Subcutaneous abdominal adipose tissue (tissue), 5 donors: ENCODE results near the gene IGLL5.

Experiments
- H3K27ac ChIP-seq: one replicate; pipeline ENCODE4 v1.7.0; 2013; ENCODE audit warnings: low read depth, mild to moderate bottlenecking, inconsistent platforms, low read length, moderate library complexity
- H3K27me3 ChIP-seq, 5 donors: one replicate each; pipeline ENCODE4 v1.7.0; 2013; ENCODE audit warnings: low read length in 5 of 5, inconsistent platforms in 1 of 5; ENCODE audit not compliant: control insufficient read depth in 5 of 5, insufficient read depth in 4 of 5
- H3K36me3 ChIP-seq, 5 donors: one replicate each; pipeline ENCODE4 v1.7.0; 2013; ENCODE audit warnings: low read length in 5 of 5; ENCODE audit not compliant: control insufficient read depth in 5 of 5, insufficient read depth in 5 of 5
- H3K4me1 ChIP-seq, 5 donors: one replicate each; pipeline ENCODE4 v1.7.0; 2013; ENCODE audit warnings: low read length in 5 of 5, mild to moderate bottlenecking in 3 of 5, moderate library complexity in 1 of 5; ENCODE audit not compliant: control insufficient read depth in 5 of 5, insufficient read depth in 5 of 5
- H3K4me3 ChIP-seq, 5 donors: one replicate each; pipeline ENCODE4 v1.7.0; 2013; ENCODE audit warnings: low read length in 5 of 5, low read depth in 1 of 5
- H3K9ac ChIP-seq, 5 donors: one replicate each; pipeline ENCODE4 v1.7.0; 2013; ENCODE audit warnings: low read length in 5 of 5, mild to moderate bottlenecking in 4 of 5, moderate library complexity in 3 of 5
- H3K9me3 ChIP-seq, 5 donors: one replicate each; pipeline ENCODE4 v1.7.0; 2013; ENCODE audit warnings: low read length in 5 of 5; ENCODE audit not compliant: control insufficient read depth in 5 of 5
- donor health status: healthy.
- donor health status: healthy.
- donor health status: healthy.
- donor health status: healthy.
- donor health status: healthy.

The IGLL5 gene

DNA sequence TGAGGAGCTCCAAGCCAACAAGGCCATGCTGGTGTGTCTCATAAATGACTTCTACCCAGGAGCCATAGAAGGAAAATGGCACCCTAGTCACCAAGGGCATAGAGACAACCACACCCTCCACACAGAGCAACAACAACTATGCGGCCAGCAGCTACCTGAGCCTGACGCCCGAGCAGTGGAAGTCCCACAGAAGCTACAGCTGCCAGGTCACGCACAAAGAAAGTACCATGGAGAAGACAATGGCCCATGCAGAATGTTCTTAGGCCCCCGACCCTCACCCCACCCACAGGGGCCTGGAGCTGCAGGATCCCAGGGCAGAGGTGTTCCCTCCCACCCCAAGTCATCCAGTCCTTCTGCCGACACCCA lies 28.0 kb downstream of the IGLL5 start:
- no peak overlapping the region for H3K9ac ChIP-seq

DNA sequence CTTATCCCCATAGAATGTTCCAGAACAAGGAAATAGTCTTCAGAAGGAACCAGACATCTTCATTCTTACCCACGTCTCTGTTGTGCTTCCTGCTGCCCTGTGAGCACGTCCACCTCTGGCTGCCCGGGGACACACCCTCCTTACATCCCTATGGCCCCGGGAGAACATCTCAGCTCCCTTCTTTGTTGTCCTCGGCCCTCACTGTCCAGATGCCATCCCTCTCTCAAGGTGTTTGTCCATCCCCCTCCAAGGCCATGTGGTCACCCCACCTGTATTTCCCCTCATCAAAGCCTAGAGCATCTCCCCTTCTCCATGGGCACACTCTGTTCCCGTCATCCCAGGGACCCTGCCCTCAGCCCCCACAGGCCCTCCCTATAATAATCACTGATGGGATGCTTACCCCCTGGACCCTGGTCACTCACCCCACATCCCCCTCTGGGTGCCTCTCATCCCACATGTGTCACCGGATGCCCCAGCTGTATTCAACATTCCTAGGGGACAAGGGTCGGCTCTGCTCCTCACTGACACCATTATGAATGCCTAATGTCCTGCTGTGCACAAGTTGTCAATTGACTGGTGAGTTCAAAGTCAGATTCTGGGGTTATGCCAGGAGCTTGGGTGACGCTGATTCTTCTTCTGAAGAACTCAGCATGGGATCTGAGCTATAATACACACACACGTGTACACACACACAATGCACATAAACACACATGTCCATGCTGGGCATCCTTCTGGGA lies 28.8 kb downstream of the IGLL5 start:
- Histone ChIP-seq H3K27ac (no peak overlapping the region), H3K27me3 (peaks cover 3 to 15% (median 3%) of the 10 kb centered on the region in 5 donors), H3K9me3 (no peaks in the 10 kb centered on the region), H3K4me3 (no peak overlapping the region), H3K36me3 (no peaks in the 10 kb centered on the region), H3K4me1 (no peaks in the 10 kb centered on the region), H3K9ac (no peak overlapping the region)

More for the DNA sequence above, 28.0 kb downstream of the IGLL5 start:
- no peak overlapping the region for H3K4me3 ChIP-seq
- H3K9me3 ChIP-seq, result no peaks in the 10 kb centered on the region
- H3K27ac ChIP-seq, result no peak overlapping the region
- H3K27me3 ChIP-seq, result peaks cover 3 to 15% (median 3%) of the 10 kb centered on the region in 5 donors
- H3K36me3 ChIP-seq, result no peaks in the 10 kb centered on the region
- no peaks in the 10 kb centered on the region for H3K4me1 ChIP-seq

DNA sequence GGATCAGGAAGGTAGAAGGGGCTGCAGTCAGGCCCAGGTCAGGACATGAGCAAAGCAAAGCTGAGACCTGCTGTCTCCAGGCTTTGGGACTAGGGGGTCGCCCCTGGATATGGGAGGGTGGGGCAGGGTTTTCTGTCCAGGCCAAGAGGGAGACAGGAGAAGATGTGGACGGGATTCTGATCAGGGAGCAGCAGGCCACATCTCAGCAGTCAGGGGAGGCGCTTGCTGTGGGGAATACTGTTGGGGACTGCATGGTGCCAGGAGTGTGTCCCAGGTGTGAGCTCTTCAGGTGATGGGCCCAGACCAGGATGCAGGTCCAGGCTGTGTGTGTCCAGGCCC lies 29.3 kb downstream of the IGLL5 start:
- Histone ChIP-seq H3K9me3 (no peaks in the 10 kb centered on the region), H3K27ac (no peak overlapping the region), H3K27me3 (peaks cover 3 to 15% (median 3%) of the 10 kb centered on the region in 5 donors), H3K4me1 (no peaks in the 10 kb centered on the region), H3K9ac (no peak overlapping the region), H3K4me3 (no peak overlapping the region), H3K36me3 (no peaks in the 10 kb centered on the region)

DNA sequence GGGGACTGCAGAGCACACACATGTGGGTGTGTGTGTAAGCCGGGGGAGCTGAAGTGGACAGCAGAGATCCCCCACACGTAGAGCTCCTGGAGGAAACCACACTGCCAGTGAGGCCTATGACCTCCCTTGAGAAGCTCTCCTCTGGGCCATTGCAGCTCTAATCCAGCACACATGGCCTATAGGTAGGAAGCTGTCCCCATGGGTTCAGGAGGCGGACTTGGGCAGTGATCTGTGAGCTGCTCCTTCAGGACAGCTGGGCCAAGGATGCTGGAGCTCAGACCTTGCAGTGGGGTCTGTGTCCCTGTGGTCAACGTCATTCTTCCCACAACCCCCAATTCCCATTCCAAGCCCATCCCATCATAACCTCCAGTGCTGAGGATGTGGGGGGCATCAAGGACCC lies 29.8 kb downstream of the IGLL5 start:
- Histone ChIP-seq H3K4me3 (no peak overlapping the region), H3K27ac (no peak overlapping the region), H3K27me3 (peaks cover 3 to 15% (median 3%) of the 10 kb centered on the region in 5 donors), H3K36me3 (no peaks in the 10 kb centered on the region), H3K9ac (no peak overlapping the region), H3K4me1 (no peaks in the 10 kb centered on the region), H3K9me3 (no peaks in the 10 kb centered on the region)

DNA sequence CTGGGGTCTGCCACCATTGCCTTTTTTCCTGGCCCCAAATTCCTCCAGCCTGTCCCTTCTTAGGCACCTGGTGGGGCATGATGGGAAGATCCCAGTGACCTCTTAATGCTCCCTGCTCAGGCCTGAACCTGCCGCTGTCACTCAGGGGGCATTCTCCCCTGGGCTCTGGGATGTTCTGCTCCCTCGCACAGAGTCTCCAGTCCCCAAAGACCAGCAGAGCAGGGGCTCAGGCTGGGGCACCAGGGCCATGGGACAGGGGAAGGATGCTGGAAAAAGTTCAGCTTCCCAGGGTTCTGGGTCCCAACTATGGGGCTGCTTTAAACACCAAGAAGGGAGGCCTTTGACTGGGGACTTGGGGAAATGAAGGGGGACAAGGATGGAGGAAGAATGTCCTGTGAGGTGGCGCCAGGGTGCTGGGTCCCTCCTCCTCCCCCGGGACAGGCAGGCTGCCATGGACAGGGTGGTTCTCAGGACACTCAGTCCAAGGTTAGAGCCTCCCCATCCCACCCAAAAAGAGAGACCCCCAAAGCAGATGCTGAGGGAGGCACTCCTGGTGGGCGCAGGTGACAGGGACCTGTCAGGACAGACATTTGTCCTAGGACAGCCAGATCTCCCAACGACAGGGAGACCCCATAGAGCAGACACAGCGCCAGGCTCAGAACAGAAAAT lies 30.8 kb downstream of the IGLL5 start:
- Histone ChIP-seq H3K9ac (no peak overlapping the region), H3K4me1 (no peaks in the 10 kb centered on the region), H3K36me3 (no peaks in the 10 kb centered on the region), H3K4me3 (no peak overlapping the region), H3K9me3 (no peaks in the 10 kb centered on the region), H3K27ac (no peak overlapping the region), H3K27me3 (peaks cover 3 to 15% (median 3%) of the 10 kb centered on the region in 5 donors)

DNA sequence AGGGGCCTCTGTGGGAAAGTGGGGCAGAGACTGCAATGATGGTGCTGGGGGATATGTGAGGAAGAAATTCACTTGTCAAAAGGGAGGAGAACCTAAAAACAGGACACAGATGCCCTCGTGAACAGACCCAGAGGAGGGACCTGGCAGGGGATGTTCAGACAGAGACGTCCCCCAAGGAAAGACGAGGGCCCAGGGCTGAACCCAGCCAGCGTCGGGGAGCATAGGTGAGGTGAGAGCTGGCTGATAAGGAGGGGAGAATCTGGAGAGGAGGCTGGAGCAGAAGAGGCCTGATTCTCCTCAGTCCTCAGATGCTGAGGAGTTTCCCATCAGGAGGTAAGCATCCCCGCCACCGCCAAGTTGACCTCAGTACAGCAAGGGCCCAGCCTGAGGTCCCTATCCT lies 31.4 kb downstream of the IGLL5 start:
- H3K9ac ChIP-seq, result no peak overlapping the region
- H3K27ac ChIP-seq, result no peak overlapping the region
- peaks cover under 1 to 15% (median 3%) of the 10 kb centered on the region in 5 donors for H3K27me3 ChIP-seq
- no peaks in the 10 kb centered on the region for H3K9me3 ChIP-seq
- no peak overlapping the region for H3K4me3 ChIP-seq
- H3K4me1 ChIP-seq, result no peaks in the 10 kb centered on the region
- no peaks in the 10 kb centered on the region for H3K36me3 ChIP-seq

DNA sequence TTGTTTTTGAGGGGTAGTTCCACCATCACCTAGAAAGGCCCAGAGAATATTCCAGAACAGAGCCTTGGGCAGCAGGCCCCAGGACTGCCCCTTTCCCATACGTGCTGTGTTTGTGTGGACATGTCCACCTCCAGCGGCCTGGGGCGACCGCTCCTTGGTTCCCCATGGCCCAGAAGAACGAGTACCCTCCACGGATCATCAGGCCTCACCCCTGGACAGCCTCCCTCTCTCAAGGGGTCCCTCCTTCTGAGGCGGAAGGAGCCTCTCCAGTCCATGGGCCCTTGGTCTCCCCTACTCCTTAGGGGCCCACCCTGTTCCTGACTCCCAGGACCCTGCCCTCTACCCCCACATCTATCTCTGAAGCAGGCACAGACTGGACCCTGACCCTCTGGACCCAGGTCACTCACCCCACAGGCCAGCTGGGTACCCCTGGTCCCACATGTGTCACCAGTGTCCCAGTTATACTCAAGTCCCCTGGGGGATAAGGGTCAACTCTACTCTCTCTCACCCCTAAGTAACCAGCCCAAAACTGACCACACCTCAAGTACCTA lies 32.6 kb downstream of the IGLL5 start:
- no peak overlapping the region for H3K4me3 ChIP-seq
- H3K9me3 ChIP-seq, result no peaks in the 10 kb centered on the region
- H3K9ac ChIP-seq, result no peak overlapping the region
- H3K27ac ChIP-seq, result no peak overlapping the region
- H3K36me3 ChIP-seq, result no peaks in the 10 kb centered on the region
- H3K27me3 ChIP-seq, result peaks cover 0 to 9% (median 3%) of the 10 kb centered on the region in 5 donors
- H3K4me1 ChIP-seq, result no peaks in the 10 kb centered on the region

DNA sequence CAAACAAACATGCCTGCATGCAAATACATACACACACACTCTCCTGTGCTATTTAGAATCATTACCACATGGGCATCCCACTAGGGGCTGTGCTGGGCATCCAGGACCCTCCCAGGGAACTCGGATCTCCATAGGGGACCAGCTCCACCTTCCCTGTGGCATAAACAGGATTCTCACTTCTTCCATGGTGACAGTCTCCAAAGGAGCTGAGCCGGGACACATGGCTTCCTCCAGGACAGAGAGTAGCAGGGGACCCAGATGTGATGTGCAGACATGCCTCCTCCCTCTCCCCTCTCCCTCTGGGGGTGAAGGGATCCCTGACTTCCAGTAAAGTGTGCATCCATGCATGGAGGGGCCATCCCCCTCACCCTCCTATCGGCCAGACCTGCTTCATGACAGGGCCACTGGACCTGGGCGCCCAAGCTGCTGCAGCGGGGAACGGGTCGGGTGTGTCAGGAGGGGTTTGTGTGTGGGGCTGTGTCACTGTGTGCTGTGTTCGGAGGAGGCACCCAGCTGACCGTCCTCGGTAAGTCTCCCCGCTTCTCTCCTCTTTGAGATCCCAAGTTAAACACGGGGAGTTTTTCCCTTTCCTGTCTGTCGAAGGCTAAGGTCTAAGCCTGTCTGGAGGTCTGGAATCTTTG lies 33.4 kb downstream of the IGLL5 start:
- H3K36me3 ChIP-seq, result no peaks in the 10 kb centered on the region
- no peaks in the 10 kb centered on the region for H3K9me3 ChIP-seq
- no peak overlapping the region for H3K9ac ChIP-seq
- H3K4me1 ChIP-seq, result no peaks in the 10 kb centered on the region
- H3K27me3 ChIP-seq, result peaks cover 0 to 9% (median 3%) of the 10 kb centered on the region in 5 donors
- no peak overlapping the region for H3K4me3 ChIP-seq
- no peak overlapping the region for H3K27ac ChIP-seq

DNA sequence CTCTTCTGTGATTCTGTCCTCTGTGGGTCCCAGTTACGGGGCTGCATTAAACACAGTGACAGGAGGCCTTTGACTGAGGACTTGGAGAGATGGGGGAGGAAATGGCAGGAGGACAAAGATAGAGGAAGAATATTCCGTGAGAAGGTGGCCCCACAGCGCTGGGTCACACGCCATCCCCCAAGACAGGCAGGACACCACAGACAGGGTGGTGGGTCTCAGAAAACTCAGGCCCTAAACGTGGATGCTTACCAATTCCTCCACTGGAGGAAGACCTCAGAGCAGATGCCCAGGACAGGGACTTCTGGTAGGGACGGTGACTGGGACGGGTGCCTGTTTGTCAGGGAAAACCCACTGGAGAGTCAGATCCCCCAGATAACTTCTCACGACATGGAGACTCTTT lies 34.0 kb downstream of the IGLL5 start:
- Histone ChIP-seq H3K27ac (no peak overlapping the region), H3K36me3 (no peaks in the 10 kb centered on the region), H3K9me3 (no peaks in the 10 kb centered on the region), H3K4me1 (no peaks in the 10 kb centered on the region), H3K4me3 (no peak overlapping the region), H3K27me3 (peaks cover 0 to 9% (median 4%) of the 10 kb centered on the region in 5 donors), H3K9ac (no peak overlapping the region)
